ELR (cell line): ENCODE data around the gene DCX.
A peak's percentile ranks its signal among the peaks of the same experiment; 100 is the strongest.
"Not testable (repeated sequence)": the region's sequence is repeated elsewhere in the genome, so short reads cannot be mapped to it uniquely, and the experiment has no call there.

Experiments used
- DNase-seq: peaks from one replicate; pipeline ENCODE4 v3.0.0-alpha.2; 2015; ENCODE audit warnings: low read depth

Gene DCX

GRCh38 chrX:111365770-111366325 lies 46.1 kb downstream of the DCX start:
- DNase-seq: no peak

DNA sequence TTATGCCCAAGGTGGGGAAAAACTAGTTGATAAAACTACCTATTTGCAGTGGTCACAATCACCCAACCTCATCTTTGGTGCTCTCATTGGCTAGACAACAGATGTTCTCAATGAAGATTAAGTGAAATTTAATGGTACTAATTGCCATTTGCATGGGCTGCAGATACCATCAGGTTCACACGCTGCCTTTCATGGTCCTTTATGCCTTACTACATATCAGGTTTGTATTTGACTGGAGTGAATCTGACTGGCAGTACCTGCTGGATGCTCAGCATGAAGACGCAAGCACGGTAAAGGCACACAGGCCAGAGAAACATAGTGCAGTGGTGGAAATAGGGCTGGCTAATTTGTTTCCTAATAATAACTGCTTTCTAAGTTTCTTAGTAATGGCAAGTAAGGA lies 48.3 kb downstream of the DCX start:
- DNase-seq: no peak

- no peak for DNase-seq
Measured at GRCh38 chrX:111361751-111362150, 50.2 kb downstream of the DCX start.

DNA sequence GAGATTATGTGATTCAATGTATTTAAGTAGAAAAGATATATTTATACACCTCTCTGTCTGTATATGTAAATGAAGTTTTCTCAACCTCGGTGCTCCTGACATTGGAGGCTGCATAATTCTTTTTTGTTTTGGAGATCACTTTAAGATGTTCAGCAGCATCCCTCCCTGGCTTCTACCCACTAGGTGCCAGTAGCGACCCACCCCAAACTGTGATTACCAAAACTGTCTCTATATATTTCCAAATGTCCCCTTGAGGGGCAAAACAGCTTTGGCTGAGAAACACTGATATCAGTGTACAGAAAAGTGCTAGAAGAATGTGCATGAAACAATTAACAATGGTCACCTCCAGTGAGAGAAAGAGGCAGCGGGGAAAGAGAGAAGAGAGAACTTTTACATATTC lies 51.2 kb downstream of the DCX start:
- DNase-seq: no peak

GRCh38 chrX:111355523-111356115 lies 56.4 kb downstream of the DCX start:
- DNase-seq: no peak

GRCh38 chrX:111354496-111354895 lies 57.5 kb downstream of the DCX start:
- DNase-seq: no peak

GRCh38 chrX:111353793-111354192 lies 58.2 kb downstream of the DCX start:
- no peak for DNase-seq

DNA sequence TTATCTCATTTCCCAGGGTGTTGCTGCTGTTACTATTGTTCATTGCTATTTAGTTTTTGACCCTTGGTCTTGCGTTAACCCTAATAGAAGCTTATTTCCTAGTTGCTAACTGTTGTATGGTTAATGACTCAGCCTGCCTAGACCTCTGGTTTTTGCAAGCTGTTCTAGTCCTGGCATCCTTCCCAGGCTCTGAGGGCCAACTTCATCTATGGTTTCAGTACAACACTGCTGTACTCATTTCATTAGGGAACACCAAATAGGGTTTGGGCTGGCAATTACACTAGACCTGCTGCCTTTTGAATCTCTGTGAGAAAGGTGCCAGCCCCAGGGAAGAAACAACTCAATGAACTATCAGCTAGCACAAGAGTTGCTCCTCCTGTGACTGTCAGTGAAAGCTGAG lies 59.6 kb downstream of the DCX start:
- DNase-seq: peak; percentile 8

- no peak for DNase-seq
Measured at GRCh38 chrX:111349934-111350333, 62.1 kb downstream of the DCX start.

GRCh38 chrX:111349101-111349500 lies 62.9 kb downstream of the DCX start:
- no peak for DNase-seq

DNA sequence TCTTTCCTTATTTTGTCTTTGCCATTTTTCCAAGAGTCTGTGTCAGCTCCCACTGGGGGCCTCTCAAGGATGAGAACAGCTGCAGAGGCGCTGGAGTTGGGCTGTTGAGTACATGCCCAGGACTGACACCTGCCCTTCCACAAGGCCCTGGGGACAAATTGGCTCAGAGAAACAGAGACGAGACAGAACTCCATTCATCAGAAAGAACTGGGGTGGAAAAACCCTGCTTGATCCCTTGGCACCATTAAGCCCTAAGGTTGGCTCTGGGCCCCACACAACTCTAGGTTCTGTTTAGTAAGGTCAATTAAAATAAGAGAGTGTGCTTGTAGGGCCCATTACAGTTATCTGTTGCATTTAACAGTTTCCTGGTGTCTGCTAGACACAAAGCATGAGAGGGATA lies 63.6 kb downstream of the DCX start:
- no peak for DNase-seq

- not testable (repeated sequence) for DNase-seq
Measured at GRCh38 chrX:111346150-111346549, 65.8 kb downstream of the DCX start.

GRCh38 chrX:111340054-111340453 lies 71.9 kb downstream of the DCX start:
- no peak for DNase-seq

DNA sequence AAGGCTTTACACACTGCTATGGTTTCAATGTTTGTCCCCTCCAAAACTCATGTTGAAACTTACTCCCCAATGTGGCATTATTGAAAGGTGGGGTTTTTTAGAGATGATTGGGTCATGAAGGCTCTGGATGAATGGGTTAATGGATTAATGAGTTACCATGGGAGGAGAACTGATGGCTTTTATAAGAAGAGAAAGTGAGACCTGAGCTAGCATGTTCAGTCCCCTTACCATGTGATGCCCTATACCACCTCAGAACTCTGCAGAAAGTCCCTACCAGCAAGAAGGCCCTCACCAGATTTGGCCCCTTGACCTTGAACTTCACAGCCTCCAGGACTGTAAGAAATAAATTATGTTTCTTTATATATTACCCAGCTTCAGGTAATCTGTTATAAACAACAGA lies 72.8 kb downstream of the DCX start:
- no peak for DNase-seq

DNA sequence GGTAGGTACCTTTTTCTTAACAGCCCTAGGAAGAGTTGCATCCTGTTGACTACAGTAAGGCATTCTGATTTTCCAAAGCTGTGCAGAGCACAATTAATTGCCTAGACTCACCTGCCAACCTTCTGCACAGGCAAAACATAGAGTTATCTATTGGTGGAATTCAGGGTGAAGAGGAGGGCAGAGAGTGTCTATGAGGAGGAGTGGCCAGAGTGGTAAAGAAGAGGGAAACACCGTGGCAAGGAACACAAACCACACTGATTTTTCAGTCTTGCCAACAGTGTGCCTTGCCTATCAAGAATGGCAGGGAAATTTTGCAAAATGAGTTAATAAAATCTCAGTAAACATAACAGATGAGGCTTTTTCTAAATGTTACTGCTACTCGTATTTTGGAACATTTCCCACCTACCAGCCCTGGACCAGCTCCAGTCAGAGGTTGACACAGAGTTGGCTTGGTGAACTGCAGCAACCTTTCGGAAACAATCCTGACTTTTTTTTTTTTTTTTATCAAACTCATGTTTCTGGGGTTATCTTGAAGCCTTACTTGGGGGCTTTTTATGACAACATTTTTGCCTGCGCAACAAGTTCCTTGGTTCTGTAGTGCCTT lies 73.8 kb downstream of the DCX start:
- DNase-seq: no peak

- DNase-seq: no peak
Measured at GRCh38 chrX:111337067-111337637, 74.8 kb downstream of the DCX start.

- no peak for DNase-seq
Measured at GRCh38 chrX:111336141-111336540, 75.9 kb downstream of the DCX start.

DNA sequence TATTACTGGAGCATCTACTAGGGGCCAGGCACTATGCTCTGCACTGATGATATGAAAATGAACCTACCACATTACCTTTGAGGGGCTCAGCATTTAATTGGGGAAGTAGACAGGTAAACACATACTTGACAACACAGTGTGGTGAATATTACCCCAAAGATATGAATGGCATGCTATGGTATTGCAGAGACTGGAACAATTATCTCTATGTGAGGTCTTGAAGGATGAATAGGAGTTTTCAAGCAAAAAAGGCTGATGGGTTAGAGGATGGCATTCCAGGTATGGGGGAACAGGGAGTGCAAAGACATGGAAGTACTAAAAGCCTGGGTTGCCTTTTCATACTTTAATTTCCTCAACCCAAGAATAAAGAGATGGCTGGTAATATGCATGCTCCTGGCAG lies 82.6 kb downstream of the DCX start:
- DNase-seq: no peak

DNA sequence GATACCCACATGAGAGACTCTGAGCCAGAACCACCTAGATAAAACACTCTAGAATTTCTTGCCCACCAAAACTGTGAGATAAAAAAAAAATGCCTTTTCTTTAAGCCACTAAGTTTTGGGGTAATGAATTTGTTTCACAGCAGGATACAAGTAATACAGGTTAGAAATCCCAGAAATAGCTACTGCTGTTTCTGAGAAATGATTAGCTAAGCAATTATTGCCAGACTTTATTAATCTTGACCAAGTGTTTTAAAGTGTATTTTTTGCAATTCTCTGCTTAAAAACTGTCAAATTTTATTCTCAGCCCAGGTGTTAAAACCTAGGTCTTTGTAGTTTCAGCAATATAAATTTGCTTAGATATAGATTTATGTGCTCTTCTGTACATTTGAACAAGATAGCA lies 83.1 kb downstream of the DCX start:
- no peak for DNase-seq

DNA sequence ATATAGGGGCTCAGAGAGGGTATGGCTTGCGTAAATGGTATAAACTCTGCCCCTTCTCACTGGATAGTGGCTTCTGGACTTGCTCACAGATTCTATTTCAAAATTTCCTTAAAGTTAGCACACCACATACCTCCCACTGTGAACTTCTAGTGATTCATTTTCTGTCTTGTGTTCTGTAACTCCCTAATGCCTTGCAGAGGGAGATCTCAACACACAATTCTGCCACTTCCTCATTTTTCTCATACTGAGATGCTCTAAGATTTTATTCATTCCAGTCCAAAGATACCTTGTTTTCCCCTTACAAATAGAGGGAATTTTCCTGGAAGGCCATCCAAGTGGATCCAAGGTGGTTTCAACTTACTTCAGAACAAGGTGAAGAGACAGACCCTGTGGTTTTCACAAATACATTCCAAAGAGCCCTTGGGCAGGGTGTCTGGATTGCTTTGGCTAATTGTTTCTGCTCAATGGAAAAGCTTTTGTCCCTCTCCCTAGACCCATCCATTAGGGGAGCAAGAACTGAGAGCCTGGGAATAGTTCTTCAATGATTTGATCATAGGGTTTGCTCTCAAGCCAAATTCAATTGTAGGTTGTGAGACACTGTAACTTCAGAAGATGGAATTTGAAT lies 89.6 kb downstream of the DCX start:
- DNase-seq: no peak

DNA sequence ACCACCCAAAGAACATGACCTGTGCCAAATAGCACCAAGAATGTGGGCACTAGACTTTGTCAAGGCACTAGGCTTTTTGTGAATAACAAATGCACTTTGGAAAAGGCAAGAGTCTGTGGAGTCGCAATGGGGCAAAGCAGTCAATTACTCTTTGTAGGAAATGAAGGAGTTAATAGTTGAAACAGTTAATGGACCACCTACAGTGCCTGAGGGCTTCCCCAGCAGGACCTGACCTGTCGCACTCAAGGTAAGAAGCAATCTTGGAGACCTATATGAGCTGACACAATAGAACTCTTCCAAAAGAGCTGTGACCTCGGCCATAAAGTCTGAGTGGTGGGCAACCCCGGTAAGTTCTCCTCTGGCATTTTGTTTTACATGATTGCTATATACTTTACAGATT lies 92.5 kb downstream of the DCX start:
- DNase-seq: no peak

GRCh38 chrX:111318901-111319300 lies 93.1 kb downstream of the DCX start:
- DNase-seq: no peak

DNA sequence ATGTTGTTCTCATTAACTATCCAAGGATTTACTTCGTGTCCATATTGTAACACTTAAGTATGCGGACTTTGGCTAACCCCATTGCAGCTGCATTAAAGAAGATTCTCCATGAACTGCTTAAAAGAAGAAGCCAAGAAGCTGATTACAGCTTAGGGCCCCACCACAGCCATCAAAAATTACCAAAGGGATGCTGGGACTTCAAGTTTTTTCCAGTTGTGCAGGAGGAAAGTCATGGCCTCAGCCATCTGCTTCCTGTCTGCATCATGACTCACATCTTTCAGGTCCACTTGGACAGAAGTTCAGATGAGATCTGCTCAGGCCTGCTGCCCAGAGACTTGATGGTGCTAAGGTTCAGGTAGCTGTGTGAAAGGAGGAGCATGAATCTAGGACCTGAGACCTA lies 102.9 kb downstream of the DCX start:
- DNase-seq: no peak
